Measurements from ENCODE around the gene CMC4. TPM values are rescaled to one million over a fixed set of nuclear protein-coding genes. Genes with fewer than 3 reads are reported as not detected.

CMC4 gene
- total RNA-seq (2022) (0.59 and 2.1 TPM in 2 replicates), Bru-seq, nascent RNA (percentile 62 among the genes with signal in this experiment), BruChase-seq, experiment 1, labeled RNA remaining after a 6-hour chase (percentile 57 among the genes with signal in this experiment), BruChase-seq, experiment 2, labeled RNA remaining after a 2-hour chase (percentile 51 among the genes with signal in this experiment)
- long read RNA-seq, transcript CMC4-202 (3 exons, 1,107 nt) = major isoform, 9 of 9 reads
- long read RNA-seq, partial matches to known transcripts = 0 of 9 reads
- long read RNA-seq, other reads (novel, unspliced or antisense) = 0 of 9 reads

- CTCF ChIA-PET = no interaction called here
- Mint-ChIP-seq H3K27ac (ENCODE audit: unreplicated experiment) (peak within 1 kb of the TSS; percentile 90), H3K4me3 (ENCODE audit: low read depth, unreplicated experiment) (peak within 1 kb of the TSS; percentile 92), H3K27me3 (ENCODE audit: unreplicated experiment) (no peaks in the 10 kb centered on the region), H3K4me1 (ENCODE audit: low read depth, unreplicated experiment) (peaks cover 41% of the 10 kb centered on the region), H3K9me3 (ENCODE audit: low read depth, unreplicated experiment) (no peaks in the 10 kb centered on the region), H3K36me3 (ENCODE audit: insufficient read depth, unreplicated experiment) (peaks cover 40% of the 10 kb centered on the region)
- BruUV-seq (replicated peaks) = no TSS peak
- peak; percentile 87 for DNase-seq
- no peak for TF ChIP-seq CTCF (IDR thresholded peaks at IDR 0.05; ENCODE audit: unreplicated experiment)
- intact Hi-C loops (cut with micrococcal nuclease; ENCODE audit: unreplicated experiment) = no loop called here
Measured at GRCh38 chrX:155070975-155071693, at the start of gene CMC4, which contains the start of the genes BRCC3 and MTCP1. CMC4 (minus strand) TSS chrX:155071136; CDS start chrX:155064023, 7,113 bp downstream. BRCC3 (plus strand) TSS chrX:155071508; CDS start chrX:155071528, 20 bp downstream. MTCP1 (minus strand) TSS chrX:155071136; CDS start chrX:155066010, 5,126 bp downstream.

GRCh38 chrX:155115174-155115819 lies 44.4 kb upstream of the CMC4 start:
- no peaks in the 10 kb centered on the region for H3K27me3 Mint-ChIP-seq (ENCODE audit: unreplicated experiment)
- BruUV-seq (replicated peaks) = no TSS peak
- CTCF ChIA-PET = no interaction called here
- peaks cover 7% of the 10 kb centered on the region for H3K36me3 Mint-ChIP-seq (ENCODE audit: insufficient read depth, unreplicated experiment)
- intact Hi-C loops (cut with micrococcal nuclease; ENCODE audit: unreplicated experiment) = no loop called here
- H3K4me3 Mint-ChIP-seq (ENCODE audit: low read depth, unreplicated experiment) = no peak overlapping the region
- H3K27ac Mint-ChIP-seq (ENCODE audit: unreplicated experiment) = no peak overlapping the region
- TF ChIP-seq CTCF (IDR thresholded peaks at IDR 0.05; ENCODE audit: unreplicated experiment) = no peak
- no peak for DNase-seq
- peaks cover 4% of the 10 kb centered on the region for H3K9me3 Mint-ChIP-seq (ENCODE audit: low read depth, unreplicated experiment)
- H3K4me1 Mint-ChIP-seq (ENCODE audit: low read depth, unreplicated experiment) = peaks cover 7% of the 10 kb centered on the region

GRCh38 chrX:155113097-155113496 lies 42.2 kb upstream of the CMC4 start:
- CTCF ChIA-PET = no interaction called here
- Mint-ChIP-seq H3K9me3 (ENCODE audit: low read depth, unreplicated experiment) (peaks cover 4% of the 10 kb centered on the region), H3K27ac (ENCODE audit: unreplicated experiment) (no peak overlapping the region), H3K4me1 (ENCODE audit: low read depth, unreplicated experiment) (peaks cover 7% of the 10 kb centered on the region), H3K27me3 (ENCODE audit: unreplicated experiment) (no peaks in the 10 kb centered on the region), H3K36me3 (ENCODE audit: insufficient read depth, unreplicated experiment) (peaks cover 7% of the 10 kb centered on the region), H3K4me3 (ENCODE audit: low read depth, unreplicated experiment) (no peak overlapping the region)
- BruUV-seq (replicated peaks) = no TSS peak
- TF ChIP-seq CTCF (IDR thresholded peaks at IDR 0.05; ENCODE audit: unreplicated experiment) = no peak
- intact Hi-C loops (cut with micrococcal nuclease; ENCODE audit: unreplicated experiment) = no loop called here
- DNase-seq = no peak

- H3K27me3 Mint-ChIP-seq (ENCODE audit: unreplicated experiment) = no peaks in the 10 kb centered on the region
- intact Hi-C loops (cut with micrococcal nuclease; ENCODE audit: unreplicated experiment) = no loop called here
- no peak for DNase-seq
- no peak overlapping the region for H3K4me3 Mint-ChIP-seq (ENCODE audit: low read depth, unreplicated experiment)
- no peak for TF ChIP-seq CTCF (IDR thresholded peaks at IDR 0.05; ENCODE audit: unreplicated experiment)
- peak overlapping the region; percentile 68 for H3K27ac Mint-ChIP-seq (ENCODE audit: unreplicated experiment)
- H3K9me3 Mint-ChIP-seq (ENCODE audit: low read depth, unreplicated experiment) = peaks cover 4% of the 10 kb centered on the region
- peaks cover 7% of the 10 kb centered on the region for H3K36me3 Mint-ChIP-seq (ENCODE audit: insufficient read depth, unreplicated experiment)
- H3K4me1 Mint-ChIP-seq (ENCODE audit: low read depth, unreplicated experiment) = peaks cover 7% of the 10 kb centered on the region
- no TSS peak for BruUV-seq (replicated peaks)
- CTCF ChIA-PET = interaction anchor here (0.5 kb wide), 1 partner anchor 21 kb away, joined by 3 read pairs; no protein-coding TSS in a partner anchor
Measured at GRCh38 chrX:155112171-155112570, 41.2 kb upstream of the CMC4 start.

Measured in Calu3 (cell line).